CD14-positive monocyte (primary cell): Measurements from ENCODE around the gene POMT1. TPM values are rescaled to one million over a fixed set of nuclear protein-coding genes. Genes with fewer than 3 reads are reported as not detected.
A peak's percentile ranks its signal among the peaks of the same experiment; 100 is the strongest.
"Not testable (repeated sequence)": the region's sequence is repeated elsewhere in the genome, so short reads cannot be mapped to it uniquely, and the experiment has no call there.

Experiments used
- DNase-seq, 3 donors: peaks; one replicate each; pipeline ENCODE4 v3.0.0-alpha.2; 2011 to 2022
- H2AFZ ChIP-seq: 2 replicates; pipeline ENCODE4 v1.6.0; 2012; ENCODE audit warnings: mild to moderate bottlenecking, low read depth, low read length, inconsistent platforms; ENCODE audit not compliant: insufficient read depth, poor library complexity, severe bottlenecking
- H3K27ac ChIP-seq, 2 donors: 1 replicate in 1 of 2; 2 replicates in 1 of 2; pipeline ENCODE4 v1.5.1; 2012 to 2013; ENCODE audit warnings: low read length in 2 of 2, control low read depth in 1 of 2, inconsistent platforms in 1 of 2, low read depth in 1 of 2, mild to moderate bottlenecking in 1 of 2
- H3K27me3 ChIP-seq, 2 donors: one replicate each; pipeline versions ENCODE4 v1.6.0 to v1.6.1; 2011 to 2013; ENCODE audit warnings: low read length in 2 of 2; ENCODE audit not compliant: control insufficient read depth in 2 of 2, insufficient read depth in 2 of 2
- H3K36me3 ChIP-seq, 2 donors: replicated peaks in 1 of 2; 1 replicate in 1 of 2; 2 replicates in 1 of 2; pipeline versions ENCODE4 v1.5.1 to v1.6.1; 2012 to 2013; ENCODE audit warnings: low read length in 2 of 2, control low read depth in 1 of 2, inconsistent platforms in 1 of 2, mild to moderate bottlenecking in 1 of 2; ENCODE audit not compliant: insufficient read depth in 2 of 2, control insufficient read depth in 1 of 2
- H3K4me1 ChIP-seq, 2 donors: 1 replicate in 1 of 2; 2 replicates in 1 of 2; pipeline versions ENCODE4 v1.5.1 to v1.6.1; 2012 to 2013; ENCODE audit warnings: low read length in 2 of 2, control low read depth in 1 of 2, inconsistent platforms in 1 of 2, mild to moderate bottlenecking in 1 of 2, moderate library complexity in 1 of 2; ENCODE audit not compliant: insufficient read depth in 2 of 2, control insufficient read depth in 1 of 2
- H3K4me2 ChIP-seq: replicated peaks from 2 replicates; pipeline ENCODE3; 2012; ENCODE audit warnings: low read length, moderate library complexity, mild to moderate bottlenecking; ENCODE audit not compliant: poor library complexity, severe bottlenecking; ENCODE audit errors: extremely low read depth
- H3K4me3 ChIP-seq, 3 experiments: fragments of 200-600 bp in 1 of 3; sonication (generic) in 1 of 3; replicated peaks in 1 of 3; 1 replicate in 2 of 3; 2 replicates in 1 of 3; pipeline ENCODE4 v1.5.1; 2011 to 2013; ENCODE audit warnings: low read length in 3 of 3, mild to moderate bottlenecking in 3 of 3, control low read depth in 2 of 3, low read depth in 2 of 3, inconsistent platforms in 1 of 3, moderate library complexity in 1 of 3
- H3K79me2 ChIP-seq: 2 replicates; pipeline ENCODE4 v1.6.0; 2012; ENCODE audit warnings: mild to moderate bottlenecking, control low read depth, inconsistent platforms, low read length, moderate library complexity; ENCODE audit not compliant: insufficient read depth
- H3K9ac ChIP-seq: 2 replicates; pipeline ENCODE4 v1.6.0; 2017; ENCODE audit warnings: low read length, mild to moderate bottlenecking; ENCODE audit not compliant: insufficient read depth, poor library complexity, severe bottlenecking
- H3K9me3 ChIP-seq, 2 donors: replicated peaks in 1 of 2; 1 replicate in 1 of 2; 2 replicates in 1 of 2; pipeline versions ENCODE4 v1.5.1 to v1.6.1; 2012 to 2013; ENCODE audit warnings: low read length in 2 of 2, control low read depth in 1 of 2; ENCODE audit not compliant: control insufficient read depth in 1 of 2, insufficient read depth in 1 of 2
- H4K20me1 ChIP-seq: 2 replicates; pipeline ENCODE4 v1.6.0; 2012; ENCODE audit warnings: mild to moderate bottlenecking, low read length, control low read depth, moderate library complexity; ENCODE audit not compliant: insufficient read depth
- H3K27ac Mint-ChIP-seq, 7 donors: one replicate each; pipeline ENCODE4 v1.8.0; 2020; ENCODE audit warnings: mild to moderate bottlenecking in 7 of 7, mixed read lengths in 7 of 7, moderate library complexity in 6 of 7, inconsistent platforms in 2 of 7
- H3K27me3 Mint-ChIP-seq, 3 donors: one replicate each; pipeline ENCODE4 v1.8.0; 2021 to 2022; ENCODE audit warnings: low read depth in 3 of 3, mild to moderate bottlenecking in 3 of 3, mixed read lengths in 3 of 3, moderate library complexity in 3 of 3, inconsistent platforms in 1 of 3
- H3K36me3 Mint-ChIP-seq, 2 donors: one replicate each; pipeline ENCODE4 v1.8.0; 2020; ENCODE audit warnings: mixed read lengths in 2 of 2, inconsistent platforms in 1 of 2, mild to moderate bottlenecking in 1 of 2
- H3K4me1 Mint-ChIP-seq: one replicate; pipeline ENCODE4 v1.8.0; 2020; ENCODE audit warnings: mild to moderate bottlenecking, mixed read lengths
- H3K4me3 Mint-ChIP-seq, 2 donors: one replicate each; pipeline ENCODE4 v1.8.0; 2020; ENCODE audit warnings: mild to moderate bottlenecking in 2 of 2, mixed read lengths in 2 of 2, moderate library complexity in 1 of 2
- H3K9me3 Mint-ChIP-seq, 7 donors: one replicate each; pipeline ENCODE4 v1.8.0; 2020 to 2022; ENCODE audit warnings: mixed read lengths in 7 of 7, mild to moderate bottlenecking in 6 of 7, moderate library complexity in 6 of 7, inconsistent platforms in 2 of 7
- CTCF ChIP-seq: fragments of 200-600 bp; IDR thresholded peaks from one replicate; pipeline ENCODE4 v1.8.0; 2022; ENCODE audit warnings: antibody characterized with exemption, mild to moderate bottlenecking
- WGBS: methylation state at CpG from one replicate; pipeline ENCODE4 v1.1.5; 2013; ENCODE audit warnings: missing lambda C conversion rate; ENCODE audit not compliant: insufficient coverage; 5-methylcytosine and 5-hydroxymethylcytosine counted together
- intact Hi-C, 2 donors: fragments of 100-400 bp; cut with micrococcal nuclease; formaldehyde crosslinking; loops; one replicate each; pipeline versions ENCODE4 v1.15.0 to v1.15.1; 2023
- polyA plus RNA-seq, 3 donors: library from polyadenylated mRNA; depleted of rRNA in 1 of 3; unstranded in 2 of 3; stranded (reverse) in 1 of 3; fragments of 300-500 nt in 2 of 3; fragments of >200 nt in 1 of 3; fragmentation: Illumina TruSeq in 2 of 3; gene quantifications; 1 replicate in 2 of 3; 2 replicates in 1 of 3; pipeline ENCODE4 v1.2.3, GENCODE V29; 2012 to 2021

The POMT1 gene
- polyA plus RNA-seq, 3 donors = 5.9 to 22.3 (median 7.5) TPM

- Mint-ChIP-seq H3K4me1 (no peaks in the 10 kb centered on the region), H3K36me3 (peaks cover 80 to 95% of the 10 kb centered on the region in 2 donors), H3K27ac (peak overlapping the region in 1 of 7 donors; percentile 52), H3K4me3 (no peak overlapping the region), H3K27me3 (no peaks in the 10 kb centered on the region), H3K9me3 (peaks cover 0 to 2% (median 0%) of the 10 kb centered on the region in 7 donors)
- Histone ChIP-seq H4K20me1 (peaks cover 69% of the 10 kb centered on the region), H3K36me3 (peaks cover 92 to 99% of the 10 kb centered on the region in 2 donors), H3K27ac (no peak overlapping the region), H3K4me1 (no peaks in the 10 kb centered on the region), H3K9me3 (no peaks in the 10 kb centered on the region), H3K27me3 (no peaks in the 10 kb centered on the region), H2AFZ (no peak overlapping the region), H3K4me3 (no peak overlapping the region), H3K9ac (no peak overlapping the region), H3K79me2 (peaks cover 17% of the 10 kb centered on the region), H3K4me2 (no peak overlapping the region)
- no peak for DNase-seq
- 97% methylated on average over 13 of the region's 16 CpGs for WGBS
- no peak for TF ChIP-seq CTCF
- intact Hi-C loops = no loop called here
These were observed 32.8 kb upstream of the POMT1 start for GRCh38 chr9:131469951-131470350.

GRCh38 chr9:131470581-131470991 lies 32.1 kb upstream of the POMT1 start:
- Histone ChIP-seq H3K9ac (no peak overlapping the region), H3K79me2 (peaks cover 16% of the 10 kb centered on the region), H2AFZ (no peak overlapping the region), H3K4me3 (no peak overlapping the region), H3K27me3 (no peaks in the 10 kb centered on the region), H3K27ac (no peak overlapping the region), H3K4me2 (no peak overlapping the region), H3K4me1 (no peaks in the 10 kb centered on the region), H3K36me3 (peaks cover 92 to 99% of the 10 kb centered on the region in 2 donors), H3K9me3 (no peaks in the 10 kb centered on the region), H4K20me1 (peaks cover 72% of the 10 kb centered on the region)
- no peak for TF ChIP-seq CTCF
- Mint-ChIP-seq H3K27me3 (no peaks in the 10 kb centered on the region), H3K4me1 (no peaks in the 10 kb centered on the region), H3K4me3 (no peak overlapping the region), H3K27ac (peak overlapping the region in 1 of 7 donors; percentile 48), H3K9me3 (peaks cover 0 to 2% (median 0%) of the 10 kb centered on the region in 7 donors), H3K36me3 (peaks cover 80 to 95% of the 10 kb centered on the region in 2 donors)
- no peak for DNase-seq
- WGBS = 96% methylated on average over 8 of the region's 12 CpGs
- intact Hi-C loops = no loop called here

GRCh38 chr9:131472085-131472484 lies 30.6 kb upstream of the POMT1 start:
- H3K4me1 ChIP-seq, H3K9me3 Mint-ChIP-seq, H3K27me3 Mint-ChIP-seq, H3K27ac Mint-ChIP-seq, H3K79me2 ChIP-seq, H2AFZ ChIP-seq, H3K27ac ChIP-seq, H3K4me3 Mint-ChIP-seq, H3K4me1 Mint-ChIP-seq, H3K4me2 ChIP-seq, H3K27me3 ChIP-seq, intact Hi-C loops, H3K9me3 ChIP-seq, H3K9ac ChIP-seq, H3K4me3 ChIP-seq, DNase-seq: not testable (repeated sequence)
- no CpG with 5 or more reads among the region's 5 CpGs for WGBS
- H3K36me3 Mint-ChIP-seq = peaks cover 86 to 95% of the 10 kb centered on the region in 2 donors
- H3K36me3 ChIP-seq = peaks cover 95 to 99% of the 10 kb centered on the region in 2 donors
- peaks cover 85% of the 10 kb centered on the region for H4K20me1 ChIP-seq
